SW 1271 (cell line): ENCODE measurements around the gene DNAH5.
"Not testable (repeated sequence)": the region's sequence is repeated elsewhere in the genome, so short reads cannot be mapped to it uniquely, and the experiment has no call there.

Experiments
- DNase-seq, 2 experiments: peaks; one replicate each; lab custom pipeline; 2025; lab: John Stamatoyannopoulos, UW

DNAH5 gene

GRCh38 chr5:13830536-13830935, 114.0 kb downstream of the DNAH5 start:
- DNase-seq, result no peak

- DNase-seq, result no peak
These were observed 123.1 kb downstream of the DNAH5 start for GRCh38 chr5:13821366-13821765.

GRCh38 chr5:13816126-13816525, 128.4 kb downstream of the DNAH5 start:
- DNase-seq, result no peak

GRCh38 chr5:13814301-13814700, 130.2 kb downstream of the DNAH5 start:
- DNase-seq, result peak in 1 of 2 experiments; percentile 32

GRCh38 chr5:13809921-13810320, 134.6 kb downstream of the DNAH5 start:
- DNase-seq, result no peak

GRCh38 chr5:13804336-13804735, 140.2 kb downstream of the DNAH5 start:
- no peak for DNase-seq

- DNase-seq, result not testable (repeated sequence)
These were observed 145.9 kb downstream of the DNAH5 start for GRCh38 chr5:13798569-13798968.

GRCh38 chr5:13785781-13786415, 158.6 kb downstream of the DNAH5 start:
- no peak for DNase-seq

GRCh38 chr5:13783726-13784125, 160.8 kb downstream of the DNAH5 start:
- DNase-seq, result no peak

GRCh38 chr5:13780081-13780480, 164.4 kb downstream of the DNAH5 start:
- no peak for DNase-seq

- no peak for DNase-seq
These were observed 170.8 kb downstream of the DNAH5 start for GRCh38 chr5:13773649-13774048.

GRCh38 chr5:13771011-13771571, 173.4 kb downstream of the DNAH5 start:
- DNase-seq, result no peak

- DNase-seq, result no peak
These were observed 178.3 kb downstream of the DNAH5 start for GRCh38 chr5:13766236-13766635.

- no peak for DNase-seq
These were observed 180.8 kb downstream of the DNAH5 start for GRCh38 chr5:13763719-13764118.

- DNase-seq, result no peak
These were observed 194.7 kb downstream of the DNAH5 start for GRCh38 chr5:13749766-13750165.

- DNase-seq, result peak in 1 of 2 experiments; percentile 27
These were observed 198.5 kb downstream of the DNAH5 start for GRCh38 chr5:13746026-13746425.

GRCh38 chr5:13745508-13745907, 199.0 kb downstream of the DNAH5 start:
- DNase-seq, result peak; percentile 26 to 86

GRCh38 chr5:13740471-13740870, 204.0 kb downstream of the DNAH5 start:
- no peak for DNase-seq

- no peak for DNase-seq
These were observed 205.0 kb downstream of the DNAH5 start for GRCh38 chr5:13739479-13739878.

GRCh38 chr5:13735691-13736090, 208.8 kb downstream of the DNAH5 start:
- DNase-seq, result no peak

- DNase-seq, result no peak
These were observed 213.3 kb downstream of the DNAH5 start for GRCh38 chr5:13731121-13731628.

- no peak for DNase-seq
These were observed 235.6 kb downstream of the DNAH5 start for GRCh38 chr5:13708906-13709305.

GRCh38 chr5:13708432-13708831, 236.1 kb downstream of the DNAH5 start:
- DNase-seq, result no peak

- DNase-seq, result no peak
These were observed 240.1 kb downstream of the DNAH5 start for GRCh38 chr5:13704396-13704795.
